ENCODE data around the gene NVL. TPM values are rescaled to one million over a fixed set of nuclear protein-coding genes. Genes with fewer than 3 reads are reported as not detected.

NVL gene
- total and polyA plus RNA-seq, 3 donors from 2014 or later, result 21.7 to 38.7 (median 31.0) TPM

- Histone ChIP-seq H3K27ac (no peak overlapping the region), H3K4me1 (no peaks in the 10 kb centered on the region), H3K36me3 (ENCODE audit: low read depth, missing control alignments) (peaks cover 3% of the 10 kb centered on the region), H3K27me3 (no peaks in the 10 kb centered on the region), H3K9me3 (no peaks in the 10 kb centered on the region), H3K4me3 (no peak overlapping the region)
- no peak for DNase-seq
- TF ChIP-seq POLR2A (IDR thresholded peaks at IDR 0.05) (no peak), CTCF (IDR thresholded peaks at IDR 0.05) (no peak)
- 85 to 95% methylated on average over 3 of the region's 3 CpGs for WGBS, 2 donors
- intact Hi-C loops (cut with DNase I; ENCODE audit: low total_unique reads), result no loop called here
Observed at GRCh38 chr1:224292419-224292818, 37.6 kb downstream of the NVL start.

GRCh38 chr1:224289396-224289795, 40.6 kb downstream of the NVL start:
- DNase-seq, result no peak
- no peak overlapping the region for H3K27ac ChIP-seq
- no peaks in the 10 kb centered on the region for H3K36me3 ChIP-seq (ENCODE audit: low read depth, missing control alignments)
- TF ChIP-seq POLR2A (IDR thresholded peaks at IDR 0.05) (no peak), CTCF (IDR thresholded peaks at IDR 0.05) (no peak)
- no peaks in the 10 kb centered on the region for H3K9me3 ChIP-seq
- intact Hi-C loops (cut with DNase I; ENCODE audit: low total_unique reads), result no loop called here
- H3K4me3 ChIP-seq, result no peak overlapping the region
- no peaks in the 10 kb centered on the region for H3K27me3 ChIP-seq
- WGBS, 2 donors, result 80 to 100% methylated on average over 1 of the region's 1 CpG
- no peaks in the 10 kb centered on the region for H3K4me1 ChIP-seq

GRCh38 chr1:224287714-224288113, 42.3 kb downstream of the NVL start:
- TF ChIP-seq POLR2A (IDR thresholded peaks at IDR 0.05) (no peak), CTCF (IDR thresholded peaks at IDR 0.05) (no peak)
- Histone ChIP-seq H3K4me1 (no peaks in the 10 kb centered on the region), H3K9me3 (no peaks in the 10 kb centered on the region), H3K4me3 (no peak overlapping the region), H3K27me3 (no peaks in the 10 kb centered on the region), H3K27ac (no peak overlapping the region), H3K36me3 (ENCODE audit: low read depth, missing control alignments) (no peaks in the 10 kb centered on the region)
- 66 to 73% methylated on average over 2 of the region's 2 CpGs for WGBS, 2 donors
- no peak for DNase-seq
- intact Hi-C loops (cut with DNase I; ENCODE audit: low total_unique reads), result no loop called here

GRCh38 chr1:224282140-224282539, 47.8 kb downstream of the NVL start:
- Histone ChIP-seq H3K27me3 (no peaks in the 10 kb centered on the region), H3K9me3 (no peaks in the 10 kb centered on the region)
- WGBS, 2 donors, result 89 to 98% methylated on average over 3 of the region's 3 CpGs

More at GRCh38 chr1:224282140-224282539, 47.8 kb downstream of the NVL start:
- intact Hi-C loops (cut with DNase I; ENCODE audit: low total_unique reads), result no loop called here
- Histone ChIP-seq H3K4me3 (no peak overlapping the region), H3K4me1 (no peaks in the 10 kb centered on the region), H3K27ac (no peak overlapping the region), H3K36me3 (ENCODE audit: low read depth, missing control alignments) (no peaks in the 10 kb centered on the region)
- TF ChIP-seq POLR2A (IDR thresholded peaks at IDR 0.05) (no peak), CTCF (IDR thresholded peaks at IDR 0.05) (no peak)
- DNase-seq, result no peak

All from testis (tissue), 3 donors.